ENCODE results near the gene KIF9. TPM values are rescaled to one million over a fixed set of nuclear protein-coding genes. Genes with fewer than 3 reads are reported as not detected.
A peak's percentile ranks its signal among the peaks of the same experiment; 100 is the strongest.
"Not testable (repeated sequence)": the region's sequence is repeated elsewhere in the genome, so short reads cannot be mapped to it uniquely, and the experiment has no call there.

The KIF9 gene
- total RNA-seq, 3 donors from 2014 or later = 3.2 to 4.8 (median 4.1) TPM

DNA sequence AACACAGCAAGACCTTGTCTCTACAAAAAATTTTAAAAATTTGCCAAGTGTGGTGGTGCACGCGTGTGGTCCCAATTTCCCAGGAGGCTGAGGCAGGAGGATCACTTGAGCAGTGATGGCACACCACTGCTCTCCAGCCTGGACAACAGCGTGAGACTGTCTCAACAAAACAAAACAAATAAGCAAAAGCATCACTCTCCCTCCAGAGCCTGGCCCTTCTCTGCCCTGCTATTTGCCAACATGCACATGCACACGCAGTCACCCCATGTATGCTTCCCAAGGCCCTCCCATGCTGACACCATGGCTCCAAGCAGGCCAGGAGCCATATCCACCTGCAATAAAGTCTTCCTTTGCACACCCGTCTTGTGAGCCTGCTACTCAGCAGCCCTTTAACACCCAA, 2.1 kb downstream of the KIF9 start:
- peaks cover 2% of the 10 kb centered on the region for H3K36me3 Mint-ChIP-seq (ENCODE audit: insufficient read depth)
- H3K9me3 Mint-ChIP-seq = no peaks in the 10 kb centered on the region
- DNase-seq (no peak), ATAC-seq (no peak)
- peaks cover 28% of the 10 kb centered on the region for H3K4me1 Mint-ChIP-seq (ENCODE audit: low read depth)
- no peaks in the 10 kb centered on the region for H3K27me3 Mint-ChIP-seq (ENCODE audit: low read depth)
- no peak overlapping the region for H3K4me3 Mint-ChIP-seq

DNA sequence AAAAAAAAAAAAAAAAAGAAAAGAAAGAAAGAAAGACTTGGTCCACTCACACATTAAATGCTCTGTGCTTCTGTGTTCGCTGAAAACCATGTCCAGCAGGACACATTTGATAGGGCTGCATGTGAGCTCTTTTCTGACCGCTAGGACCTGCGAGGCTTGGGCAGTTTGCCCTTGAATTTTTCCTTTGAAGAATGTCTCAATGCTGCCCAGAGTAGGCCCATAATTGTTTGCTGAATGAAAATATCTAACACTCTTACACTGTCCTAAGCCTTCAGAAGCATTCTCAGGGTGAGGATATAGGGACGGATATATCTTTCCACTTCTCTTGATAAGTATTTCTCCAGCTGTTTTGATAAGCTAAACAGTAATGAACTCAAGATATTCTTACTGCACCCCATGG, 6.0 kb downstream of the KIF9 start:
- H3K4me1 Mint-ChIP-seq (ENCODE audit: low read depth) = peaks cover under 1% of the 10 kb centered on the region
- no peak overlapping the region for H3K4me3 Mint-ChIP-seq
- no peaks in the 10 kb centered on the region for H3K9me3 Mint-ChIP-seq
- no peaks in the 10 kb centered on the region for H3K27me3 Mint-ChIP-seq (ENCODE audit: low read depth)
- DNase-seq = no peak
- no peaks in the 10 kb centered on the region for H3K36me3 Mint-ChIP-seq (ENCODE audit: insufficient read depth)
- ATAC-seq = no peak

DNA sequence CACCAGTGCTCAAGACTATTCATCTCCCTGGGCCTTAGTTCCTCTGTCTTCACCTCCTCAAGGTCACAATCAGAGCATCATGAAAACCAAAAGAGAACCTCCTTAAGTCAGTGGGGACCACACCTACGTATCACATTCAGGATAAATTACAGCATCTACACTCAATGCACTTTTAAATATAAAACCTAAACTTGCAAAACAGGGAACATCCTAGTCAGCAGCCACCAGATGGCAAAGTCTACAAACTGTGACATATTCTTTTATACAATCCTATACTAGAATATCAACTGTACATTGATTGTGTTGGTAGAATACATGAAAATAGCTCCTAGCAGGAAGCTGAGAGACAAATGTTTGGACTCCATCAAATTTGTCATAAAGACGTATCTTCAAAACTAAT, 7.9 kb downstream of the KIF9 start:
- ATAC-seq = no peak
- Mint-ChIP-seq H3K27me3 (ENCODE audit: low read depth) (no peaks in the 10 kb centered on the region), H3K4me1 (ENCODE audit: low read depth) (no peaks in the 10 kb centered on the region), H3K4me3 (no peak overlapping the region), H3K36me3 (ENCODE audit: insufficient read depth) (no peaks in the 10 kb centered on the region), H3K9me3 (no peaks in the 10 kb centered on the region)
- DNase-seq = no peak

DNA sequence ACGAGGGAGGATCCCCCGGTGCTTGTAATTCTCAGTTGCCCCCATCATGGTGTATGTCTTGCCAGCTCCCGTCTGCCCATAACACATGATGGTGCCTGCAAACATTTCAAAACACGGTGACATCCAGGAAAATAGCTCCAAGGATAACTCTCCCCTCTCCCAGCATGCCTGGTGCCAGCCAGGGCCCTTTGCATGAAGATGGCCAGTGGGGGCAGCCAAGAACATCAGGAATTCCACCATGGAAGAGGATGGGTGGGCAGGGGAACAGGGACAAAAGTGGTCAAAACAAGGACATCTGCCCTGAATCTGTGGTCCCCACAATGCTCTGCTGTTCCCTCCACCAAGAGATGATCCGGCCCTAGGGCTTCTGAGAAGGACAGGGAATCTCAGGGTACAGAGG, 9.0 kb downstream of the KIF9 start:
- H3K9me3 Mint-ChIP-seq = no peaks in the 10 kb centered on the region
- no peaks in the 10 kb centered on the region for H3K4me1 Mint-ChIP-seq (ENCODE audit: low read depth)
- H3K36me3 Mint-ChIP-seq (ENCODE audit: insufficient read depth) = no peaks in the 10 kb centered on the region
- no peaks in the 10 kb centered on the region for H3K27me3 Mint-ChIP-seq (ENCODE audit: low read depth)
- H3K4me3 Mint-ChIP-seq = no peak overlapping the region
- no peak for ATAC-seq
- no peak for DNase-seq

DNA sequence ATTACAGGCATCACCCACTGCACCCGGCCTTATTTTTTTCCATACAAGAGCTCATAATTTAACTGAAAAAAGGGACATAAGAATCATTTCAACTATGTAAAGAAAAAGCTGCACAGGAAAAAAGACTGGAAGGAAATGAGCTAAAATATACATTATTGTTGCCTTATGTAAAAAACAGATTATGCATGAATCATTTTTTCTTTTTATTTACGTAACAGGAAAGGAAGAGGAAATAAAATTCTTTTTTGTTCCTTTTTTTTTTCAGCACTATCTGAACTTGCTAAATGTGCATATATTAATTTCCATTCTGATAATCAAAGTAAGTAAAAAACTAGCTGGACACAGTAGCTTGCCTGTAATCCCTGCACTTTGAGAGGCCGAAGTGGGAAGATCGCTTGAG, 12.1 kb downstream of the KIF9 start:
- Mint-ChIP-seq H3K4me1 (ENCODE audit: low read depth) (peaks cover 5% of the 10 kb centered on the region), H3K36me3 (ENCODE audit: insufficient read depth) (no peaks in the 10 kb centered on the region), H3K9me3 (no peaks in the 10 kb centered on the region), H3K27me3 (ENCODE audit: low read depth) (no peaks in the 10 kb centered on the region), H3K4me3 (no peak overlapping the region)
- DNase-seq = no peak
- ATAC-seq = no peak

DNA sequence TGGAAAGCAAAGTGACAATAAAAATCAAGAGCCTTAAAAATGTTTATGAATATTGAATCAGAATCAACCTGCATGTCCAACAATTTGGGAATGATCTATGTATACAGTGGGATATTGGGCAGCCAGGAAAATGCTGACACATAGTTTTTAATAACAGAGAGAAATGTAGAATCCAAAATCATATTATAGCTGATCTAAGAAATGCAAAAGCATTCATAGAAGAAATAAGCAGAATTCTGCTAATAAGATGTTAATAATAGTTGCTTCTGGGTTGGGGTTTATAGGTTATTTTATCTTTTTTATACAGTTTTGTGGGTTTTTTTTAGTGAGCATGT, 15.1 kb downstream of the KIF9 start:
- no peak for ATAC-seq

DNA sequence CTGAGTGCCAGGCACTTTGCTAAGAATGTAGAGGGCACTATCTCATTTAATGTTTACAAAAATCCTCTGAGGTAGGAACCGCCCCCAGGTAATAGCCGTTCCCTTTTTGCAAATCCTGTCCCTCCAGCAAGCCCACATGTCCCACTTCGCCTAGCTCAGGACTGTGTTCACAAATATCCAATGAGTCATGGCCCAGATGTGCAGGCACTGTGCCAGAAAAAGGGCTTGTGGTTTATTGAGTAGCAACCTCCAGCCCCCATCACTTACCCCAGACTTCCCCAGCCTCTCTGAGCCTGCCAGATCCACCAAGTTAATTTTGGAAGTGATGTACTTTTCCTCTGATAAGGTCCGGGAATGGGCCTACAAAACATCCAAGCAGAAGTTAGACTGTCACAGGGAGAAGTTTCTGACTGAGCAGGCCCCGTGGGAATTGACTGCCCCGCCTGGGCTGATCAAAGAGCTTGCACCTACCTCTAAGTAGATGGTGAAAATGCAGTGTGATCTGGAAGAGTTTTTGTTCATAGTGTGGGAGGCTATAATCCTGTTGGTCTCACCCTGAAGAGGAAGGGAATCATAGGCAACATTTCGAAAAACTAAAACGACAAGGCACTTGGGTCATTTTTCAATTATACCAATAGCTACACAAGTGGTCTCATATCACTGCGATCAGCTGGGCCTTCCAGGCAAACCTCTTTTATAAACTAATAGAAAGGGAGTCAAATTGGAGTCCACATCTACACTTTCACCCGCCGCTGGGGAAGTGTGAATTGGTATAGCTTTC, 15.7 kb downstream of the KIF9 start:
- Mint-ChIP-seq H3K4me3 (no peak overlapping the region), H3K36me3 (ENCODE audit: insufficient read depth) (no peaks in the 10 kb centered on the region), H3K9me3 (no peaks in the 10 kb centered on the region), H3K4me1 (ENCODE audit: low read depth) (peaks cover 5% of the 10 kb centered on the region), H3K27me3 (ENCODE audit: low read depth) (no peaks in the 10 kb centered on the region)
- peak; percentile 69 to 77 for ATAC-seq
- peak; percentile 41 for DNase-seq

More for the DNA sequence above, 15.1 kb downstream of the KIF9 start:
- DNase-seq = no peak
- Mint-ChIP-seq H3K9me3 (no peaks in the 10 kb centered on the region), H3K36me3 (ENCODE audit: insufficient read depth) (no peaks in the 10 kb centered on the region), H3K27me3 (ENCODE audit: low read depth) (no peaks in the 10 kb centered on the region), H3K4me3 (no peak overlapping the region), H3K4me1 (ENCODE audit: low read depth) (peaks cover 5% of the 10 kb centered on the region)

DNA sequence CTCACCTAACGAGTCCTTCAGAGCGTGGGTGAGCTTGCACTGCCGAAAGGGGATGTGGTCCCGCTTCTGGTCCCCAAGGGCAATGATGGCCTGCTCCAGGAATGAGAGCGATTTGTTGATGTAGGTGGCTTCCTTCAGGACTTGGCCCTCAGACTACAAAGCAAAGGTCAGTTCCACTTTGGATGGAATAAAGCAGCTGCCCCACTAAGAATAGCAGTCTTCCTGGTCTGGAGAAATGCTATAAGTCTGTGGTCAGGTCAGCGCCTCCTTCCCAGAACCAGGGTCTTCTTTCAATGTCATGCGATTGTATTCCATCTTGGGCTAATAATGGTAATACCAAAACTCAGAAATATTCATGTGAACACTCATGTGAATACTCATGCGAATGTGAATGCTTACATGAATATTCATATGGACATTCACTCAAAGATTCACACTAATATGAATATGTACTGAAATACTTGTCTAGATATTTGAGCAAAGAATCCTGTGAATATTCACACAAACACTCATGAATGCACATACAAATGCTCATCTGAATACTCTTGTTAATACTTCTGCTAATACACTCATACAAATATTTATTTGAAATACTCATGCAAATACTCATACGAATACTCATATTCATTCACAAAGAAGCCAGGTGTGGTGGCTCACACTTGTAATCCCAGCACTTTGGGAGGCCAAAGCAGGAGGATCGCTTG, 16.7 kb downstream of the KIF9 start:
- no peaks in the 10 kb centered on the region for H3K9me3 Mint-ChIP-seq
- no peak for DNase-seq
- H3K4me1 Mint-ChIP-seq (ENCODE audit: low read depth) = peaks cover 5% of the 10 kb centered on the region
- ATAC-seq = no peak
- H3K36me3 Mint-ChIP-seq (ENCODE audit: insufficient read depth) = no peaks in the 10 kb centered on the region
- no peaks in the 10 kb centered on the region for H3K27me3 Mint-ChIP-seq (ENCODE audit: low read depth)
- H3K4me3 Mint-ChIP-seq = no peak overlapping the region

DNA sequence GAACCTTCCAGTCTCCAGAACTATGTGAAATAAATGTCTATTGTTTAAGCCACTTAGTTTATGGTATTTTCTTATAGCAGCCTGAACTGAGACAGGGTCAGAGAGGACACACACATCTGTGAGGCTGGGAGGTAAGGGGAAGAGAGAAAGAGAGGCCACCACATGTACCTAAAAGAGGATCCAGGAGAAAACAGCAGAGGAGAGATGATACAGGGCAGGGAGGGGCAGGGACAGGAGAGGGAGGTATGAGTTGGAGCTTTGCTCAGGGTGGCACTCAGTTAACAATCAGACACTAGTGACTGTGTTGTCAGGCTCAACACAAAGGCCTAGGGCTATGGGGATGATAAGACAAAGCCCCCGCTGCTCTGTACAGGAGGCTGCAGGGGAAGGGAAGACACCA, 17.6 kb downstream of the KIF9 start:
- DNase-seq (no peak), ATAC-seq (no peak)
- Mint-ChIP-seq H3K27me3 (ENCODE audit: low read depth) (no peaks in the 10 kb centered on the region), H3K36me3 (ENCODE audit: insufficient read depth) (no peaks in the 10 kb centered on the region), H3K4me3 (no peak overlapping the region), H3K9me3 (no peaks in the 10 kb centered on the region), H3K4me1 (ENCODE audit: low read depth) (peaks cover 5% of the 10 kb centered on the region)

DNA sequence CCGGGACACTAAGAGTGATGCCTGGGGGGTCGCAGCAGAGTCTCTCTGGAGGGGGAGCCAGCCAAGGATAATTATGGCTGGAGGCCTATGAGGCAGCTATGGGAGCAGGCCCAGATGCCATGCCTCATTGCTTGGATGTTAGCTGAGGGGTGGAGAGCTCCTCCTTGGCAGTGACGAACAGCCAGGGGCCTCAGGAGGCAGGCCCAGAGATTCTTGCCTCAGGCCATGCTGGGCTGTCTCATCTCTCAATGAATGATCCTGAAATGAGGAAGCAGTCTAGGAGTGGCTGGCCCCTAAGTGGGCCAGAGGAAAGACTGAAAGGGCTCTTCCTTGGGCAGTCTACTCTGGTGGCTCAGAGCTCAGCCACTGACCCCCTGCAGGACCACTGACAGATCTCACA, 21.3 kb downstream of the KIF9 start:
- Mint-ChIP-seq H3K4me3 (no peak overlapping the region), H3K36me3 (ENCODE audit: insufficient read depth) (no peaks in the 10 kb centered on the region), H3K4me1 (ENCODE audit: low read depth) (no peaks in the 10 kb centered on the region), H3K9me3 (no peaks in the 10 kb centered on the region), H3K27me3 (ENCODE audit: low read depth) (no peaks in the 10 kb centered on the region)
- ATAC-seq (no peak), DNase-seq (no peak)

DNA sequence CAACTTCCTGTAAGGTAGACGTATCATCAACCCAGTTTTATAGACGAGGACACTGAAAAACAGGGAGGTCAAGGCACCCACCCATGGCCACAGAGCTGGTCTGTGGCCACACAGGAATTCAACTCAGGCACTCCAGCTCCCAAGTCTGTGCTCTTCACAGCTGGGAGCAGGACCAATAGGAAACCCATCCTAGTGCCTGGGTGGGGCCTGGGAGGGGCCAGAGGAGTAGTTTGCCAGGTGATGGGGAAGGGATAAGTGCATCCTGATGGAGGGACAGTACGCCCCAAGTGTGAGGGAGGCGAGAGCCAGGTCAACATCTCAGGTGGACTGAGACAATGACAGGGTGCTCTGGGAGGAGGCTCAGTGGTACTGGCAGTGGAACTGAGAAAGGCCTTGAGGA, 22.0 kb downstream of the KIF9 start:
- no peak for ATAC-seq
- H3K9me3 Mint-ChIP-seq = no peaks in the 10 kb centered on the region
- no peaks in the 10 kb centered on the region for H3K36me3 Mint-ChIP-seq (ENCODE audit: insufficient read depth)
- no peaks in the 10 kb centered on the region for H3K27me3 Mint-ChIP-seq (ENCODE audit: low read depth)
- H3K4me3 Mint-ChIP-seq = no peak overlapping the region
- DNase-seq = no peak
- H3K4me1 Mint-ChIP-seq (ENCODE audit: low read depth) = no peaks in the 10 kb centered on the region

DNA sequence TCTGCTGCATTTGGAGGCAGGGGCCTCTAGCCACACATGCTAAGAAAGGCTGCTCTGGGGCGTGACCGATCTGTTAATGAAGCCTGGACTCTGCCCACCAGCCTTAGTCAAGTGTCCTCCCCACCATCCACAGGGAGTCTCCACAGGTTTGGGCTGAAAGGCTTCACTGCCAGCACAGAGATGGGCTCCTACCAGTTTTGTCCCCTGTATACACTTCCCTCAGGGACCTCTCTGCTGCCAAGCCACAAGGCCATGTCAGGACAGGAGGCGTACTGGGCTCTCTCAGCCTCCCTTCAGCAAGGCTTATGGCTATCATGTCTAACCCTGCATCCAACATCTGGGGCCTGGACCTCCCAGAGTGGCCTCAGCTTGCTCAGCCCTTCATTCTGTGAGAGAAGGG, 23.5 kb downstream of the KIF9 start:
- ATAC-seq = no peak
- Mint-ChIP-seq H3K36me3 (ENCODE audit: insufficient read depth) (no peaks in the 10 kb centered on the region), H3K4me3 (no peak overlapping the region), H3K4me1 (ENCODE audit: low read depth) (no peaks in the 10 kb centered on the region), H3K27me3 (ENCODE audit: low read depth) (no peaks in the 10 kb centered on the region), H3K9me3 (no peaks in the 10 kb centered on the region)
- DNase-seq = no peak

DNA sequence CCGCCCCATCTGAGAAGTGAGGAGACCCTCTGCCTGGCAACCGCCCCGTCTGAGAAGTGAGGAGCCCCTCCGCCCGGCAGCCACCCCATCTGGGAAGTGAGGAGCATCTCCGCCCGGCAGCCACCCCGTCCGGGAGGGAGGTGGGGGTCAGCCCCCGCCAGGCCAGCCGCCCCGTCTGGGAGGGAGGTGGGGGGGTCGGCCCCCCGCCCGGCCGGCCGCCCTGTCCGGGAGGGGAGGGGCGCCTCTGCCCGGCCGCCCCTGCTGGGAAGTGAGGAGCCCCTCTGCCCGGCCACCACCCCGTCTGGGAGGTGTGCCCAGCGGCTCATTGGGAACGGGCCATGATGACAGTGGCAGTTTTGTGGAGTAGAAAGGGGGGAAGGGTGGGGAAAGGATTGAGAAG, 26.3 kb downstream of the KIF9 start:
- not testable (repeated sequence) for DNase-seq; H3K27me3 Mint-ChIP-seq (ENCODE audit: low read depth); ATAC-seq; H3K36me3 Mint-ChIP-seq (ENCODE audit: insufficient read depth); H3K9me3 Mint-ChIP-seq; H3K4me3 Mint-ChIP-seq; H3K4me1 Mint-ChIP-seq (ENCODE audit: low read depth)

DNA sequence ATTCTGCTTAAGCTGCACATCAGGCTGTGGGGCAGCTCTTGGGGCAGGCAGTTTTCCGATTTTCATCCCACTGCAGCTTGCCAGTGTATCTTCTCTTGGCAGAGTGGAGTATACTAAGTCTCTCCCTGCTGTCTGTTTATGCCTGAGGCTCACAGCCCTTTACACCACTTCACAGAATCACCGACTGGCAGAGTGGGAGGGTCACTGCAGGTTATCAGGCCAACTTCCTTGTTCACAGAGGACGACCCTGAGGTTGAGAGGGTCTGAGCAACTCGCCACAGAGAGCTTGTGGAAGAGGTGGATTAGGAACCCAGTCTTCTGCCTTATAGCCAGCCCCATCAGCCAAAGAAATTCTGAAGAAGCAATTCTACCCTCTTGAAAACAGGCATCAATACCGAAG, 30.9 kb downstream of the KIF9 start:
- H3K27me3 Mint-ChIP-seq (ENCODE audit: low read depth) = no peaks in the 10 kb centered on the region
- ATAC-seq = no peak

DNA sequence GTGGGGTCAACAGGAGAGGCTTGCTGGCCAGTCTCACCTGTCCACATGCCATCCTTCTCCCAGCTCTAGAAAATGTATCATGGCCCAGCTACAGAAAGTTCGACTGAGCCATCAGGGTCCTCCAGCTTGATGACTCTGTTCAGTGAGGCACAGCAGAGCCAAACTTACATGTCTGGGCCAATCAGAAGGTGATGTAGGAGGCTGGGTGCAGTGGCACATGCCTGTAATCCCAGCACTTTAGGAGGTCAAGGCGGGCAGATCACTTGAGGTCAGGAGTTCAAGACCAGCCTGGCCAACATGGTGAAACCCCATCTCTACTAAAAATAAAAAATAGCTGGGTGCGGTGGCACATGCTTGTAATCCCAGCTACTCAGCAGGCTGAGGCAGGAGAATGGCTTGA, 31.5 kb downstream of the KIF9 start:
- H3K36me3 Mint-ChIP-seq (ENCODE audit: insufficient read depth); ATAC-seq; H3K4me1 Mint-ChIP-seq (ENCODE audit: low read depth); DNase-seq; H3K4me3 Mint-ChIP-seq; H3K9me3 Mint-ChIP-seq; H3K27me3 Mint-ChIP-seq (ENCODE audit: low read depth): not testable (repeated sequence)

More for the DNA sequence above, 30.9 kb downstream of the KIF9 start:
- no peaks in the 10 kb centered on the region for H3K36me3 Mint-ChIP-seq (ENCODE audit: insufficient read depth)
- no peak overlapping the region for H3K4me3 Mint-ChIP-seq
- DNase-seq = no peak
- H3K9me3 Mint-ChIP-seq = no peaks in the 10 kb centered on the region
- no peaks in the 10 kb centered on the region for H3K4me1 Mint-ChIP-seq (ENCODE audit: low read depth)

Data from activated T-cell treated with anti-CD3 and anti-CD28 coated beads, Interleukin-2, amount 50 U/mL, for 4 hours (primary cell).